PC-3 (cell line): ENCODE data around the gene STXBP5.

ENCODE experiments used
- EZH2 ChIP-seq: fragments of 300-600 bp; sonication (generic); IDR thresholded peaks from one replicate; pipeline ENCODE4 v1.6.1; 2017; ENCODE audit warnings: antibody characterized with exemption, mild to moderate bottlenecking, low read length; ENCODE audit not compliant: unreplicated experiment
- TF ChIP-seq, protein P1 (sequence below): fragments of 300-600 bp; sonication (generic); conservative IDR thresholded peaks from 2 replicates; pipeline ENCODE4 v1.5.1; 2017; ENCODE audit warnings: antibody characterized with exemption, low read depth, mild to moderate bottlenecking, low read length

DNA sequence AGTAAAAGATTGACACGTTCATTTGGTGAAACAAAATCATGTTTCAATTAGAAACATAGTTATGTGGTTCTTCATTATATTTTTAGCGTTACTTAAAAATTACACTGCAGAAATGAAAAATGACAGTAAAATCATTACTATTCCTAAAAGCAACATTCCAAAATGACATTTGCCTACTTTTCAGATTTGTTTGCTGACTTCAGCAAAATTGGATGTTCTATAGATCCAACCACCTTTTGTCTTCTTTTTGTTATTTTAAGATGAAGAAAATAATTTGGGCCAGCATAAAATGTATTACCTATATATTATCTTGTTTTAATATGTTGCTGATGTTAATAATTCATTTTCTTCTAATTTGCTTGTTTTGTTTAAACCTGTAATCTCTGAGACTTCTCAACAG lies 30.5 kb downstream of the STXBP5 start:
- TF ChIP-seq, protein P1, sequence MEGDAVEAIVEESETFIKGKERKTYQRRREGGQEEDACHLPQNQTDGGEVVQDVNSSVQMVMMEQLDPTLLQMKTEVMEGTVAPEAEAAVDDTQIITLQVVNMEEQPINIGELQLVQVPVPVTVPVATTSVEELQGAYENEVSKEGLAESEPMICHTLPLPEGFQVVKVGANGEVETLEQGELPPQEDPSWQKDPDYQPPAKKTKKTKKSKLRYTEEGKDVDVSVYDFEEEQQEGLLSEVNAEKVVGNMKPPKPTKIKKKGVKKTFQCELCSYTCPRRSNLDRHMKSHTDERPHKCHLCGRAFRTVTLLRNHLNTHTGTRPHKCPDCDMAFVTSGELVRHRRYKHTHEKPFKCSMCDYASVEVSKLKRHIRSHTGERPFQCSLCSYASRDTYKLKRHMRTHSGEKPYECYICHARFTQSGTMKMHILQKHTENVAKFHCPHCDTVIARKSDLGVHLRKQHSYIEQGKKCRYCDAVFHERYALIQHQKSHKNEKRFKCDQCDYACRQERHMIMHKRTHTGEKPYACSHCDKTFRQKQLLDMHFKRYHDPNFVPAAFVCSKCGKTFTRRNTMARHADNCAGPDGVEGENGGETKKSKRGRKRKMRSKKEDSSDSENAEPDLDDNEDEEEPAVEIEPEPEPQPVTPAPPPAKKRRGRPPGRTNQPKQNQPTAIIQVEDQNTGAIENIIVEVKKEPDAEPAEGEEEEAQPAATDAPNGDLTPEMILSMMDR = no peak
- no peak for TF ChIP-seq EZH2
